ENCODE results near the gene JAKMIP1.

GRCh38 chr4:6188687-6189305 lies 11.6 kb downstream of the JAKMIP1 start:
- TF ChIP-seq CTCF (IDR thresholded peaks at IDR 0.05) (no peak), POLR2A (IDR thresholded peaks at IDR 0.05) (no peak)
